ENCODE results near the gene RHCG.

RHCG gene

GRCh38 chr15:89496155-89497098, at the start of gene RHCG:
RHCG (minus strand) TSS chr15:89496583; CDS start chr15:89496544, 39 bp downstream.
- DNase-seq = peak; percentile 65 to 85

- no peak for DNase-seq
Measured at GRCh38 chr15:89543389-89543788, 47.0 kb upstream of the RHCG start.

- no peak for DNase-seq
Measured at GRCh38 chr15:89542369-89542768, 46.0 kb upstream of the RHCG start.

GRCh38 chr15:89539027-89539426, 42.6 kb upstream of the RHCG start:
- DNase-seq = no peak

- DNase-seq = no peak
Measured at GRCh38 chr15:89533861-89534544, 37.6 kb upstream of the RHCG start.

GRCh38 chr15:89531796-89532537, 35.6 kb upstream of the RHCG start:
- no peak for DNase-seq

GRCh38 chr15:89530976-89531375, 34.6 kb upstream of the RHCG start:
- no peak for DNase-seq

GRCh38 chr15:89528757-89529352, 32.5 kb upstream of the RHCG start:
- DNase-seq = no peak

- no peak for DNase-seq
Measured at GRCh38 chr15:89526601-89527441, 30.4 kb upstream of the RHCG start.

- DNase-seq = no peak
Measured at GRCh38 chr15:89526181-89526580, 29.8 kb upstream of the RHCG start.

GRCh38 chr15:89524184-89524583, 27.8 kb upstream of the RHCG start:
- no peak for DNase-seq

GRCh38 chr15:89523101-89523500, 26.7 kb upstream of the RHCG start:
- DNase-seq = no peak

- DNase-seq = no peak
Measured at GRCh38 chr15:89521605-89522004, 25.2 kb upstream of the RHCG start.

- DNase-seq = no peak
Measured at GRCh38 chr15:89515477-89515876, 19.1 kb upstream of the RHCG start.

- DNase-seq = no peak
Measured at GRCh38 chr15:89514596-89515406, 18.4 kb upstream of the RHCG start.

- no peak for DNase-seq
Measured at GRCh38 chr15:89514186-89514585, 17.8 kb upstream of the RHCG start.

GRCh38 chr15:89513284-89513683, 16.9 kb upstream of the RHCG start:
- no peak for DNase-seq

GRCh38 chr15:89512631-89513030, 16.2 kb upstream of the RHCG start:
- no peak for DNase-seq

GRCh38 chr15:89506026-89506686, 9.8 kb upstream of the RHCG start:
- DNase-seq = no peak

GRCh38 chr15:89504166-89504565, 7.8 kb upstream of the RHCG start:
- DNase-seq = no peak
